Keratinocyte (primary cell): ENCODE measurements around the gene HADHB. TPM values are rescaled to one million over a fixed set of nuclear protein-coding genes. Genes with fewer than 3 reads are reported as not detected.
"Not testable (repeated sequence)": the region's sequence is repeated elsewhere in the genome, so short reads cannot be mapped to it uniquely, and the experiment has no call there.

Source experiments
- DNase-seq: peaks from one replicate; pipeline ENCODE4 v3.0.0-alpha.2; 2011; ENCODE audit warnings: low read depth, missing footprints, low spot score
- FAIRE-seq: peaks from 2 replicates; lab custom pipeline; 2011; peaks lifted over from hg19 to GRCh38; lab: Jason Lieb, UNC
- H2AFZ ChIP-seq: 2 replicates; pipeline ENCODE4 v1.6.0; 2012; ENCODE audit warnings: low read length, control low read depth, inconsistent platforms; ENCODE audit not compliant: control insufficient read depth
- H3K27ac ChIP-seq: 2 replicates; pipeline ENCODE4 v1.5.1; 2011; ENCODE audit warnings: low read length; ENCODE audit not compliant: control insufficient read depth, insufficient read depth
- H3K27me3 ChIP-seq: 3 replicates; pipeline ENCODE4 v1.6.0; 2011; ENCODE audit warnings: low read length; ENCODE audit not compliant: control insufficient read depth, insufficient read depth; ENCODE audit errors: extremely low read depth
- H3K36me3 ChIP-seq, 2 experiments: 2 replicates in 1 of 2; 3 replicates in 1 of 2; pipeline ENCODE4 v1.5.1; 2011; ENCODE audit warnings: low read length in 2 of 2, mild to moderate bottlenecking in 1 of 2; ENCODE audit not compliant: control insufficient read depth in 2 of 2, insufficient read depth in 2 of 2; ENCODE audit errors: extremely low read depth in 1 of 2
- H3K4me1 ChIP-seq: 3 replicates; pipeline ENCODE4 v1.5.1; 2011; ENCODE audit warnings: low read length; ENCODE audit not compliant: control insufficient read depth, insufficient read depth; ENCODE audit errors: extremely low read depth
- H3K4me2 ChIP-seq: 3 replicates; pipeline ENCODE4 v1.6.0; 2011; ENCODE audit warnings: low read depth, low read length; ENCODE audit not compliant: control insufficient read depth, insufficient read depth; ENCODE audit errors: extremely low read depth
- H3K4me3 ChIP-seq, 3 experiments: fragments of 200-600 bp in 1 of 3; sonication (generic) in 1 of 3; 2 replicates in 2 of 3; 3 replicates in 1 of 3; pipeline ENCODE4 v1.5.1; 2011 to 2016; ENCODE audit warnings: low read length in 3 of 3, mild to moderate bottlenecking in 3 of 3, control low read depth in 2 of 3, inconsistent platforms in 1 of 3, low read depth in 1 of 3, mixed read lengths in 1 of 3, mixed run types in 1 of 3, moderate library complexity in 1 of 3; ENCODE audit not compliant: control insufficient read depth in 2 of 3, insufficient read depth in 2 of 3; ENCODE audit errors: extremely low read depth in 1 of 3
- H3K79me2 ChIP-seq: 2 replicates; pipeline ENCODE4 v1.6.0; 2012; ENCODE audit warnings: low read length; ENCODE audit not compliant: control insufficient read depth, insufficient read depth
- H3K9ac ChIP-seq: 3 replicates; pipeline ENCODE4 v1.6.0; 2011; ENCODE audit warnings: low read length; ENCODE audit not compliant: control insufficient read depth, insufficient read depth; ENCODE audit errors: extremely low read depth
- H3K9me1 ChIP-seq: 3 replicates; pipeline ENCODE4 v1.6.0; 2011; ENCODE audit warnings: low read length; ENCODE audit not compliant: control insufficient read depth, insufficient read depth; ENCODE audit errors: extremely low read depth
- H3K9me3 ChIP-seq: 2 replicates; pipeline ENCODE4 v1.5.1; 2012; ENCODE audit warnings: low read depth, low read length; ENCODE audit not compliant: control insufficient read depth
- H4K20me1 ChIP-seq: 3 replicates; pipeline ENCODE4 v1.6.0; 2011; ENCODE audit warnings: low read length; ENCODE audit not compliant: control insufficient read depth, insufficient read depth; ENCODE audit errors: extremely low read depth
- CTCF ChIP-seq, 3 experiments: IDR thresholded peaks in 1 of 3; conservative IDR thresholded peaks in 1 of 3; optimal IDR thresholded peaks in 1 of 3; 2 replicates in 2 of 3; 3 replicates in 1 of 3; pipeline versions ENCODE3 to v1.5.1; 2011; ENCODE audit warnings: low read length in 3 of 3, mild to moderate bottlenecking in 3 of 3, moderate library complexity in 2 of 3, control low read depth in 1 of 3, inconsistent platforms in 1 of 3; ENCODE audit not compliant: insufficient read depth in 2 of 3; ENCODE audit errors: extremely low read depth in 1 of 3
- EZH2 ChIP-seq: IDR thresholded peaks from one replicate; pipeline ENCODE4 v1.6.1; 2012; ENCODE audit warnings: inconsistent platforms, mild to moderate bottlenecking, low read length, moderate library complexity
- dilution Hi-C: fragments of 300-500 bp; cut with MboI; formaldehyde crosslinking; loops from one replicate; pipeline ENCODE4 v1.7.0; 2020; ENCODE audit warnings: low sequenced_read_pairs; ENCODE audit not compliant: extremely low pct_ligation_motif_present
- polyA plus RNA-seq, 5 experiments: library from polyadenylated mRNA; depleted of rRNA in 3 of 5; stranded (reverse) in 3 of 5; stranded (forward) in 1 of 5; unstranded in 1 of 5; fragments of >200 nt; gene quantifications; 1 replicate in 1 of 5; 2 replicates in 3 of 5; 3 replicates in 1 of 5; pipeline versions ENCODE4 v1.2.1 to v1.2.3, GENCODE V29; 2011 to 2012; ENCODE audit warnings: missing spikeins in 2 of 5, low read depth in 1 of 5, low replicate concordance in 1 of 5

The HADHB gene
- polyA plus RNA-seq, 1 donor (not counting 4 experiments of a cell fraction or from before 2014, with no cell fraction given): 109 TPM

GRCh38 chr2:26268670-26269385, 24.1 kb downstream of the HADHB start:
- dilution Hi-C loops, DNase-seq, H2AFZ ChIP-seq, H4K20me1 ChIP-seq, H3K79me2 ChIP-seq, H3K27me3 ChIP-seq, H3K4me3 ChIP-seq, H3K9ac ChIP-seq, H3K9me1 ChIP-seq, H3K9me3 ChIP-seq, H3K36me3 ChIP-seq, FAIRE-seq: not testable (repeated sequence)
- H3K4me2 ChIP-seq: peak overlapping the region; percentile 31
- peak overlapping the region; percentile 87 for H3K27ac ChIP-seq
- peaks cover 27% of the 10 kb centered on the region for H3K4me1 ChIP-seq

GRCh38 chr2:26269571-26270158, 24.9 kb downstream of the HADHB start:
- no peaks in the 10 kb centered on the region for H4K20me1 ChIP-seq
- DNase-seq: no peak
- no peak for TF ChIP-seq EZH2
- TF ChIP-seq CTCF (optimal IDR thresholded peaks at IDR 0.05 in 1 of 3, IDR thresholded peaks at IDR 0.05 in 1 of 3, conservative IDR thresholded peaks at IDR 0.05 in 1 of 3; ENCODE audit: extremely low read depth in 1 of 3, insufficient read depth in 2 of 3, low read length in 3 of 3): no peak
- peaks cover 0 to 4% of the 10 kb centered on the region in 2 experiments for H3K36me3 ChIP-seq
- H3K4me3 ChIP-seq: peak overlapping the region in 2 of 3 experiments; percentile 16 to 30
- dilution Hi-C loops: no loop called here
- H3K27ac ChIP-seq: peak overlapping the region; percentile 87
- no peak overlapping the region for H2AFZ ChIP-seq
- H3K9me1 ChIP-seq: no peaks in the 10 kb centered on the region
- H3K27me3 ChIP-seq: no peaks in the 10 kb centered on the region
- FAIRE-seq: no peak
- peaks cover 33% of the 10 kb centered on the region for H3K4me1 ChIP-seq
- peak overlapping the region; percentile 67 for H3K9ac ChIP-seq
- peak overlapping the region; percentile 72 for H3K4me2 ChIP-seq
- H3K9me3 ChIP-seq: no peaks in the 10 kb centered on the region
- H3K79me2 ChIP-seq: no peaks in the 10 kb centered on the region
